Measurements from ENCODE around the gene CDH18.

Gene CDH18

GRCh38 chr5:19927919-19928318, 60.1 kb downstream of the CDH18 start:
- no peak for DNase-seq

GRCh38 chr5:19927170-19927569, 60.8 kb downstream of the CDH18 start:
- DNase-seq = no peak

GRCh38 chr5:19923742-19924141, 64.3 kb downstream of the CDH18 start:
- DNase-seq = no peak

GRCh38 chr5:19920761-19921160, 67.2 kb downstream of the CDH18 start:
- DNase-seq = no peak

DNA sequence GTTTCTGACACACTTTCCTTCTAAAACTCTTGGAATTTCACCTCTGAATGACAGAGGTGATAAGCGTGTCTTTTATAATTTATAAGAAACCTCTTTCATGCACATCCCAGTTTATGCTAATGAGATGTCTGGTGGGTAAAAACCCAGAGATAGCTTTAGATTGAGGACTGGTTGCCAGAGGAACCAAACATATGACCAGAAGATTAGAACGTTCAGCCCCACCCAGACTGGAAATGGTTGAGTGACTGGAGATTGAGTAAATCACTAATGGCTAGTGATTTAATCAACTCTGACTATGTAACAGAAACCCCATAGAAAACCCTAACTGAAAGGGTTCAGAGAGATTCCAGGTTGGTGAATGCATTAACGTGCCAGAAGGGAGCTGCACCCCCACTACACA, 69.2 kb downstream of the CDH18 start:
- no peak for DNase-seq

- DNase-seq = no peak
Observed at GRCh38 chr5:19917588-19918122, 70.3 kb downstream of the CDH18 start.

GRCh38 chr5:19910136-19910535, 77.9 kb downstream of the CDH18 start:
- DNase-seq = no peak

DNA sequence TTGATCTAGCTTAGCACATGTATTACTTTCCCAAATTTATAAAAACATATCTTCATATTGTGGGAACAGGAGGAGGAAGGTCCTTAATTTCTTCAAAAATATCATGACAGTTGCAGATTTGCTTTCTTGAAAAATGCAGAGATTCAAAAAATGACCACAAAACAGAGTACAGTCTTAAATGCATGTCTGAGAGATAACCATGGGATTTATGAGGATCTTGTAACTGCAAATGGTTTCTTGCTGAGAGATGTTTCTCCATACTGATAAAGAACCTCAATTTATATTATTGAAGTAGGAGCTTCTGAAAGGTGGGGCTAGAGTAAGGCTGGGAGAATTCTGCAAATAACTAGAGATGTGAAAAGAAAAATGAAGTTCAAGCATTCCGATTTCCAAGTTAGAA, 83.2 kb downstream of the CDH18 start:
- DNase-seq = no peak

- no peak for DNase-seq
Observed at GRCh38 chr5:19903611-19904010, 84.4 kb downstream of the CDH18 start.

GRCh38 chr5:19902316-19902934, 85.6 kb downstream of the CDH18 start:
- no peak for DNase-seq

DNA sequence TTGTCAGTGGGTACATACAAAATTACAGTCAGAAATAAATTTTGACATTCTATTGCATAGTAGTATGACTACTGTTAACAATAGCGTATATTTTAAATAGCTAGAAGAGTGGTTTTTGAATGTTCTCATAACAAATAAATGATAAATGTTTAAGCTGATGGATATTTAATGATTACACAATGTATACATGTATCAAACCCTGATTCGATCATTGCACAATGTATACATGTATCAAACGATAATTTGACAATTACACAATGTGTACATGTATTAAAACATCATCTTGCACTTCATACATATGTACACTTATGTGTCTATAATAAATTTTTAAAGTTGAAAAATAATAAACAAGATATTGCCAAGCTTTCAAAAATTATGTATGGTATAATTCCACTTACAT, 87.7 kb downstream of the CDH18 start:
- DNase-seq = no peak

GRCh38 chr5:19891658-19892057, 96.3 kb downstream of the CDH18 start:
- no peak for DNase-seq

GRCh38 chr5:19886123-19886917, 101.7 kb downstream of the CDH18 start:
- peak; percentile 82 for DNase-seq

DNA sequence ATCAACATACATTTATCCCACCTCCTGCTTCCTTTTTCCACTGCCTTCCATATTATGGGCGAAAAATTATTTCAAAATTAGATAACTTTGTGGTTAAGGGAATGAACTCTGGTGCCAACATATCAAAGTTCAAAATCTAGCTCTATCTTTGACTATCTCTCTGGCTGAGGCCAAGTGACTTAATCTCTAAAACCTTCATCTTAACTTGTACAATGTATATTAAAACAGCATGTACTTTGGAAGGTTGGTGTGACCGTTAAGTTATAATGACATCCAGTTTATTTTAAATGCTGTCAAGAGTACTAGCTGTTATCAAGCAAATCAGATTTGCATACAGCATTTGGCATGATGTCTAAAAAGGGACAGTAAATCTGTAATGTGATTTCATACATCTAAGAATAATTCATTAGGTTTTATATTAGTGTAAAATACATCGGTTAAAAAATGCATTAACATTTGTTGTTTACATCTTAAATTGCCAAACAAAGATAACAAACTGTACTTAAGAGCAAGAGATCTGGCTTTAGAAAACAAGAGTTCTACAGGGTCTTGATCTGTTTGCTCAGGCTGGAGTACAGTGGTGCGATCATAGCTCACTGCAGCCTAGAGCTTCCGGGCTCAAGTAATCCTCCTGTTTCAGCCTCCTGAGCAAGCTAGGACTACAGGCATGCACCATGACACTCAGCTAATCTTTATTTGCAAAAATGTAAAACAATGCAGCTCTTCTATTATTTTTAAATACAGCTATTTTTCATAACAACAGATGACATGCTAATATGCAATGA, 102.8 kb downstream of the CDH18 start:
- no peak for DNase-seq

DNA sequence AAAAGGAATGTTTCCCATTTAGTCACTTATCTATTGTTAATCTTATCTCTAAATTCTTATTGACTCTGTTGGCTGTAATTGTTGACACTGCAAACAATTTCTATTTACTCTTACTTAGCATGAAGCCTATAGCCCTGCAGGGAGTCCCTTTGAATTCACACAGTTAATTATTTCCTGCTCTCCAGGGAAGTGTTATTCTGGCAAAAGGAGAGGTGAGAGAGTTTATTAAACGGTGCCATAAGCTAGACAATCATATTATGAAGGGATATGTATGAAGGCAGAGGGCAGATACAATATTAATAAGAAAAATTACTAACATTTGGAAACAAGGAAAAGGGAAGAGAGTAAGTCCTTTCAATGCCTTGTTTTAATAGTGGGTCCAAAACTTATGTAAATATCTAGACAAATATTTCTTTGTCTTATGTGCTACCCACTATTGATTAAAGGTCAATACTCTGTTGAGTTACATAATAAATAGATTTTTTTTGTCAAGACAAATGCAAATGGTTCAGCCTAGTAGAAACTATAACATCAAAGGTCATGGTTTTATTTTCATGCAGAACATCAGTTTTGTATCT, 107.1 kb downstream of the CDH18 start:
- peak; percentile 93 for DNase-seq

DNA sequence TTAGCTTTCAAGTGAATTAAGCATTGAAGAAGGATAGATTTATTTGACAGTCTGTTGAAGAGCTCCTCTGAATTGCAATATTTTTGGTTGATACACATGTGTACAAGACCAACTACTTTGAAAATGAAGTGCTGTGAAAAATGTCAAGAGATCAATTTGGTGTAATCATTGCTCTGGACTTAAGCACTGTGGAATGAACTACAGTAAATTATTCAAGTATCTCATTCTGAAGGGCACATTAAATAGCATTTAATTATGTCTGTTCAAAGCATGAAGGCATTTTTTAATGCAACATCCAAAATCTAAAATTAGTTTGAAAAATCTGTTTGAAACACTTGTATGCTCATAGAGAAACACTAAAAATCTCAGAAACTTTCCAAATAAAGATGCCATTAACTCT, 107.5 kb downstream of the CDH18 start:
- DNase-seq = no peak

- no peak for DNase-seq
Observed at GRCh38 chr5:19874811-19875210, 113.2 kb downstream of the CDH18 start.

GRCh38 chr5:19866090-19866450, 121.9 kb downstream of the CDH18 start:
- DNase-seq = no peak

DNA sequence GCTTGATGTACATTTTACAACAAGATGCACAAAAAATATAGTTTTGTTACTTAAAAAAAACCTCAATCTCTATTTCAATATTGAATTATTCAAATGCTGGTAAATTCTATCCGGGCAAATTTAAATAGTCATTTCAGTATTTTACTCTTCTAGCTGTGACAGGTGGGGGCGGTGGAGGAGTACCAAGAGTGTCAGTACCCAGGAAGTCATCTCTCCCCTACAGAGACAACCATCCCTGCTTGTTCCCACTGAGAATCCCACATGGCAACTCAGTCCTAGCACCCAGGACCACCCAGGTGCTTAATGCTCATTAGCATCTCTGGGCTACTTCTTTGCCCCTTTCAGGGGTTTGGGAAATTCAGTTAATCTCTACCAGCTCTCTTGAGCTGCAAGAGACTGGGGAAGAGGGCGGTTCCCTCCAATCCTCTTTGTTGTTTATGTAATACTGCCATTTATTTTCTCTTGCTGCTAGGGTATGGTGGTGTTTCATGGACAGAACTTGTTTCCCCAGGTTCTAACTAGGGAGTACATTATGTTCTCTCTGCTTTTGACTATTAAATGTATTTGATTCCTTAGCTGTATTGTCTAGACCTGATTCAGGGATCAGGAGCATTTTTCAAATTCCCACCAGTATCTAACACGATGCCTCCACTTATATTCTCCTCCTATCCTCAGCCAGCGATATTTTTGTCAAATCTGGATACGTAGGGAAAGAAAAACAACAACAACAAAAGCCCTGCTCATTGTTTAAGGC, 122.5 kb downstream of the CDH18 start:
- no peak for DNase-seq

- DNase-seq = no peak
Observed at GRCh38 chr5:19862711-19863110, 125.3 kb downstream of the CDH18 start.

DNA sequence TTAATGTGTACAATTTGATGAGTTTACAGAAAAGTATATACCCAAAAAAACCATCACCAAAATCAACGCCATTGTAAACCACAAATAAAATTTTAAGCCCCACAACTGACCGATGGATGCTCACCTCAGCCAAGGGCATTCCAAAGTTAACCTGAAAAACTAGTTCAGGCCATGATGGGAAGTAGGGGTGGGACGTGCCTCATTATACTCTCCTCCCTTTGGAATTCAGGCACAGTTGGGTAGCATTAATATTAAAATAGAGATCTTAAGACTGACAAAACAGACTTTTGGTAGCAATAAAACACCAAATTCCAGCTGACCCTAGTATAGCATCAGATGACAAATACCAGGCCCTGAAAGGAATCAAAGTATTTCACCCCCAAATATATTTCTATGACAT, 129.0 kb downstream of the CDH18 start:
- no peak for DNase-seq

DNA sequence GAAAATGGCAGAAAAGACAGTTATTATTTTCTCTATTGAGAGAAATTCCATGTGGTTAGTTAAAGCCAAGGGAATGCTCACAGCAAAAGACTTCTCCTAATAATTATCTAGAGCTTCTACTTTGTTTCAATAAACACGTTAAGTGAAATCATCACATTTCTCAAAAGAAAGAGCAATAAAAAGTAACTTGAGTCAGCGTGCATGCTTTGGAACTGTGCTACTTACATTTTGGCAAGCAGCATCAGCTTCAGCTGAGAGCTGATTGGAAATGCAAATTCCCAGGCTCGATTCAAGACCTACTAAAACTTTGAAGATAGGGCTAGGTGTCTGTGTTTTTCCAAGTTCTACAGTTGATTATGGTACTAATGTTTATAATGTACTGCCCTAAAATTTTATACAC, 132.1 kb downstream of the CDH18 start:
- no peak for DNase-seq

GRCh38 chr5:19855453-19855852, 132.5 kb downstream of the CDH18 start:
- DNase-seq = no peak

All from NCI-H510A treated with DMSO at 0.1 percent for 48 hours (cell line).